ENCODE data around the gene RRM1. TPM values are rescaled to one million over a fixed set of nuclear protein-coding genes. Genes with fewer than 3 reads are reported as not detected.
"Not testable (repeated sequence)": the region's sequence is repeated elsewhere in the genome, so short reads cannot be mapped to it uniquely, and the experiment has no call there.

Gene RRM1
- total and polyA plus RNA-seq, 2 experiments from 2014 or later, result 73.4 to 91.1 TPM

GRCh38 chr11:4156571-4156970, 62.0 kb downstream of the RRM1 start:
- DNase-seq, result no peak
- H3K4me2 ChIP-seq (ENCODE audit: unreplicated experiment), result no peak overlapping the region
- H3K27me3 ChIP-seq (replicated peaks; ENCODE audit: insufficient read depth), result no peaks in the 10 kb centered on the region
- no peak overlapping the region for H2AFZ ChIP-seq
- H3K9me3 ChIP-seq (ENCODE audit: low read depth), result no peaks in the 10 kb centered on the region
- no peak overlapping the region for H3K4me3 ChIP-seq
- no peaks in the 10 kb centered on the region for H3F3A ChIP-seq (ENCODE audit: insufficient read depth)
- no peaks in the 10 kb centered on the region for H4K20me1 ChIP-seq (ENCODE audit: insufficient read depth)
- no peaks in the 10 kb centered on the region for H3K9me2 ChIP-seq (ENCODE audit: insufficient read depth)
- no peak overlapping the region for H3K9ac ChIP-seq
- in situ Hi-C loops (cut with MboI), result no loop called here
- TF ChIP-seq EZH2phosphoT487 (IDR thresholded peaks at IDR 0.05; ENCODE audit: insufficient read depth, low read depth), result no peak
- no peak for TF ChIP-seq EZH2 (IDR thresholded peaks at IDR 0.05; ENCODE audit: insufficient read depth, poor library complexity, severe bottlenecking)
- no peaks in the 10 kb centered on the region for H3K36me3 ChIP-seq (ENCODE audit: low read depth)
- H3K79me2 ChIP-seq (ENCODE audit: insufficient read depth), result no peaks in the 10 kb centered on the region
- H3K4me1 ChIP-seq (ENCODE audit: insufficient read depth), result no peaks in the 10 kb centered on the region
- H3K27ac ChIP-seq, result no peak overlapping the region

- H3K27ac ChIP-seq; H3K9me3 ChIP-seq (ENCODE audit: low read depth); H2AFZ ChIP-seq; H3K27me3 ChIP-seq (replicated peaks; ENCODE audit: insufficient read depth); H3K9me2 ChIP-seq (ENCODE audit: insufficient read depth); H3K79me2 ChIP-seq (ENCODE audit: insufficient read depth); H3K9ac ChIP-seq; DNase-seq; H3K4me3 ChIP-seq; in situ Hi-C loops (cut with MboI); H4K20me1 ChIP-seq (ENCODE audit: insufficient read depth); H3K4me2 ChIP-seq (ENCODE audit: unreplicated experiment); H3K36me3 ChIP-seq (ENCODE audit: low read depth); H3F3A ChIP-seq (ENCODE audit: insufficient read depth); H3K4me1 ChIP-seq (ENCODE audit: insufficient read depth): not testable (repeated sequence)
- 0% methylated on average over 1 of the region's 1 CpG; no CpG with 5 or more reads in 1 of the 2 experiments for WGBS, 2 experiments (ENCODE audit: low coverage in 1 of 2, low lambda C conversion rate in 2 of 2, missing lambda C conversion rate in 2 of 2)
These were observed 64.2 kb downstream of the RRM1 start for GRCh38 chr11:4158818-4159217.

- H3K9ac ChIP-seq, result no peak overlapping the region
- H2AFZ ChIP-seq, result no peak overlapping the region
- WGBS, 2 experiments (ENCODE audit: low coverage in 1 of 2, low lambda C conversion rate in 2 of 2, missing lambda C conversion rate in 2 of 2), result 65 to 67% methylated on average over 1 of the region's 1 CpG
- no peaks in the 10 kb centered on the region for H3K4me1 ChIP-seq (ENCODE audit: insufficient read depth)
- H3K9me3 ChIP-seq (ENCODE audit: low read depth), result no peaks in the 10 kb centered on the region
- H3K4me2 ChIP-seq (ENCODE audit: unreplicated experiment), result no peak overlapping the region
- H3K4me3 ChIP-seq, result no peak overlapping the region
- no peaks in the 10 kb centered on the region for H3K36me3 ChIP-seq (ENCODE audit: low read depth)
- no peaks in the 10 kb centered on the region for H3F3A ChIP-seq (ENCODE audit: insufficient read depth)
- no peaks in the 10 kb centered on the region for H3K9me2 ChIP-seq (ENCODE audit: insufficient read depth)
- in situ Hi-C loops (cut with MboI), result no loop called here
- H3K27me3 ChIP-seq (replicated peaks; ENCODE audit: insufficient read depth), result no peaks in the 10 kb centered on the region
- TF ChIP-seq EZH2 (IDR thresholded peaks at IDR 0.05; ENCODE audit: insufficient read depth, poor library complexity, severe bottlenecking), result no peak
- no peak for TF ChIP-seq EZH2phosphoT487 (IDR thresholded peaks at IDR 0.05; ENCODE audit: insufficient read depth, low read depth)
- no peak for DNase-seq
- H4K20me1 ChIP-seq (ENCODE audit: insufficient read depth), result no peaks in the 10 kb centered on the region
- no peak overlapping the region for H3K27ac ChIP-seq
- no peaks in the 10 kb centered on the region for H3K79me2 ChIP-seq (ENCODE audit: insufficient read depth)
These were observed 66.7 kb downstream of the RRM1 start for GRCh38 chr11:4161305-4161704.

- no peak for DNase-seq
- no peaks in the 10 kb centered on the region for H3K36me3 ChIP-seq (ENCODE audit: low read depth)
- 44 to 60% methylated on average over 2 to 3 of the region's 3 CpGs for WGBS, 2 experiments (ENCODE audit: low coverage in 1 of 2, low lambda C conversion rate in 2 of 2, missing lambda C conversion rate in 2 of 2)
- no peaks in the 10 kb centered on the region for H3K4me1 ChIP-seq (ENCODE audit: insufficient read depth)
- no peak overlapping the region for H3K4me3 ChIP-seq
- no peak overlapping the region for H2AFZ ChIP-seq
- H3K9ac ChIP-seq, result no peak overlapping the region
- no peak overlapping the region for H3K27ac ChIP-seq
- H3K9me3 ChIP-seq (ENCODE audit: low read depth), result no peaks in the 10 kb centered on the region
- no peaks in the 10 kb centered on the region for H3K27me3 ChIP-seq (replicated peaks; ENCODE audit: insufficient read depth)
- no peaks in the 10 kb centered on the region for H3K9me2 ChIP-seq (ENCODE audit: insufficient read depth)
- H4K20me1 ChIP-seq (ENCODE audit: insufficient read depth), result no peaks in the 10 kb centered on the region
- H3K79me2 ChIP-seq (ENCODE audit: insufficient read depth), result no peaks in the 10 kb centered on the region
- no peak overlapping the region for H3K4me2 ChIP-seq (ENCODE audit: unreplicated experiment)
- TF ChIP-seq EZH2phosphoT487 (IDR thresholded peaks at IDR 0.05; ENCODE audit: insufficient read depth, low read depth) (no peak), EZH2 (IDR thresholded peaks at IDR 0.05; ENCODE audit: insufficient read depth, poor library complexity, severe bottlenecking) (no peak)
- in situ Hi-C loops (cut with MboI), result no loop called here
- no peaks in the 10 kb centered on the region for H3F3A ChIP-seq (ENCODE audit: insufficient read depth)
These were observed 70.4 kb downstream of the RRM1 start for GRCh38 chr11:4164884-4165590.

GRCh38 chr11:4167292-4167691, 72.7 kb downstream of the RRM1 start:
- no peak for DNase-seq
- no peak overlapping the region for H3K9ac ChIP-seq
- H3K9me2 ChIP-seq (ENCODE audit: insufficient read depth), result no peaks in the 10 kb centered on the region
- H3K9me3 ChIP-seq (ENCODE audit: low read depth), result no peaks in the 10 kb centered on the region
- H3K4me1 ChIP-seq (ENCODE audit: insufficient read depth), result no peaks in the 10 kb centered on the region
- no peaks in the 10 kb centered on the region for H3K79me2 ChIP-seq (ENCODE audit: insufficient read depth)
- no peak overlapping the region for H3K4me2 ChIP-seq (ENCODE audit: unreplicated experiment)
- TF ChIP-seq EZH2 (IDR thresholded peaks at IDR 0.05; ENCODE audit: insufficient read depth, poor library complexity, severe bottlenecking), result no peak
- no peaks in the 10 kb centered on the region for H3K27me3 ChIP-seq (replicated peaks; ENCODE audit: insufficient read depth)
- 56 to 70% methylated on average over 3 of the region's 3 CpGs for WGBS, 2 experiments (ENCODE audit: low coverage in 1 of 2, low lambda C conversion rate in 2 of 2, missing lambda C conversion rate in 2 of 2)
- no peaks in the 10 kb centered on the region for H3F3A ChIP-seq (ENCODE audit: insufficient read depth)
- H4K20me1 ChIP-seq (ENCODE audit: insufficient read depth), result no peaks in the 10 kb centered on the region
- no peak overlapping the region for H3K4me3 ChIP-seq
- H3K27ac ChIP-seq, result no peak overlapping the region
- in situ Hi-C loops (cut with MboI), result no loop called here
- no peaks in the 10 kb centered on the region for H3K36me3 ChIP-seq (ENCODE audit: low read depth)
- H2AFZ ChIP-seq, result no peak overlapping the region

Measured in GM23248 (cell line).